Activated naive CD8-positive, alpha-beta T cell (primary cell): Measurements from ENCODE around the gene RHOB.
A peak's percentile ranks its signal among the peaks of the same experiment; 100 is the strongest.

Experiments used
- H3K27ac Mint-ChIP-seq: one replicate; pipeline ENCODE4 v1.8.0; 2021; ENCODE audit warnings: mixed read lengths
- H3K27me3 Mint-ChIP-seq: one replicate; pipeline ENCODE4 v1.8.0; 2021; ENCODE audit warnings: mixed read lengths
- H3K36me3 Mint-ChIP-seq: one replicate; pipeline ENCODE4 v1.8.0; 2021; ENCODE audit warnings: mixed read lengths
- H3K4me1 Mint-ChIP-seq: one replicate; pipeline ENCODE4 v1.8.0; 2021; ENCODE audit warnings: low read depth, mixed read lengths
- H3K4me3 Mint-ChIP-seq: one replicate; pipeline ENCODE4 v1.8.0; 2021; ENCODE audit warnings: mild to moderate bottlenecking, mixed read lengths
- H3K9me3 Mint-ChIP-seq: one replicate; pipeline ENCODE4 v1.8.0; 2021; ENCODE audit warnings: low read depth, mixed read lengths

Gene RHOB

DNA sequence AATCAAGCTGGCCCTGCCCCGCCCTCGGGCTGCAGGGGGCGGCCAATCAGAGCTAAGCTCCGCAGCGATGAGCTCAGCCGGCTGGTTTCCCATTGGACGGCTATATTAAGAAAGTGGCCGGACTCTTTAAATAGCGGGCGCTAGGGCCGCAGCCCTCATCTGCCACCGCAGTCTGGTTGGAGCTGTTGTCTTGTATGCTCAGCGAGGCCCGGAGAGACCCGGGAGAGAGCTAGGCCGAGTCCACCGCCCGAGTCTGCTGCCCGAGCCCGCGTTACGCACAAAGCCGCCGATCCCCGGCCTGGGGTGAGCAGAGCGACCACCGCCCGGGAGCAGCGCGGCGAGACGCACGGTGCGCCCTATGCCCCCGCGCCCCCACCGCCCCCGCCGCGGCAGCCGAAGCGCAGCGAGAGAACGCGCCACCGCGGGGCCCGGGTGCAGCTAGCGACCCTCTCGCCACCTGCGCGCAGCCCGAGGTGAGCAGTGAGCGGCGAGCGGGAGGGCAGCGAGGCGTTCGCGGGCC is at the start of gene RHOB:
Gene RHOB (plus strand): TSS at position 158 of the 520 bp plus-strand sequence. CDS start 392 bp downstream, outside the sequence.
- peaks cover 10% of the 10 kb centered on the region for H3K4me1 Mint-ChIP-seq
- no peak within 1 kb of the TSS for H3K27ac Mint-ChIP-seq
- peaks cover 2% of the 10 kb centered on the region for H3K36me3 Mint-ChIP-seq
- peaks cover 6% of the 10 kb centered on the region for H3K27me3 Mint-ChIP-seq
- no peaks in the 10 kb centered on the region for H3K9me3 Mint-ChIP-seq
- H3K4me3 Mint-ChIP-seq, result peak within 1 kb of the TSS; percentile 84

- no peaks in the 10 kb centered on the region for H3K36me3 Mint-ChIP-seq
- peaks cover 2% of the 10 kb centered on the region for H3K27me3 Mint-ChIP-seq
- no peaks in the 10 kb centered on the region for H3K9me3 Mint-ChIP-seq
- no peaks in the 10 kb centered on the region for H3K4me1 Mint-ChIP-seq
- H3K4me3 Mint-ChIP-seq, result no peak overlapping the region
- H3K27ac Mint-ChIP-seq, result no peak overlapping the region
Measured at GRCh38 chr2:20397811-20398447, 48.9 kb upstream of the RHOB start.

GRCh38 chr2:20398956-20399567 is 47.8 kb upstream of the RHOB start:
- H3K4me3 Mint-ChIP-seq, result no peak overlapping the region
- H3K9me3 Mint-ChIP-seq, result no peaks in the 10 kb centered on the region
- no peaks in the 10 kb centered on the region for H3K36me3 Mint-ChIP-seq
- H3K27ac Mint-ChIP-seq, result no peak overlapping the region
- peaks cover 2% of the 10 kb centered on the region for H3K27me3 Mint-ChIP-seq
- H3K4me1 Mint-ChIP-seq, result no peaks in the 10 kb centered on the region

DNA sequence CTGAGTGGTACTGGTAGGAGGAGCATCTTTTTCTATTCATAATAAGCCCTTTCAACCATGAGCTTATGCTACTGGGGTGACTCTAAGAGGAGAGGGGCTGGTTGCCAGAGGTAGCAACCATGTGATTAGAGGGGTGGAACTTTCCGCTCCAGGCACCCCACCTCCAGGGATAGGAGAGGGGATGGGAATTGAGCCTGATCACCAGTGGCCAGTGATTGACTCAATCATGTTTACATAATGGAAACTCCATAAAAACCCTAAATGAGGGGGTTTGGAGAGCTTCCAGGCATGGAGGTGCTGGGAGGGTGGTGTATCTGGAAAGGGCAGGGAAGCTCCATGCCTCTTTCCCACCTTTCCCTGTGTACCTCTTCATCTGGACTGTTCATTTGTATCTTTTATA is 46.6 kb upstream of the RHOB start:
- Mint-ChIP-seq H3K27ac (no peak overlapping the region), H3K27me3 (no peaks in the 10 kb centered on the region), H3K4me1 (no peaks in the 10 kb centered on the region), H3K36me3 (no peaks in the 10 kb centered on the region), H3K9me3 (no peaks in the 10 kb centered on the region), H3K4me3 (no peak overlapping the region)

DNA sequence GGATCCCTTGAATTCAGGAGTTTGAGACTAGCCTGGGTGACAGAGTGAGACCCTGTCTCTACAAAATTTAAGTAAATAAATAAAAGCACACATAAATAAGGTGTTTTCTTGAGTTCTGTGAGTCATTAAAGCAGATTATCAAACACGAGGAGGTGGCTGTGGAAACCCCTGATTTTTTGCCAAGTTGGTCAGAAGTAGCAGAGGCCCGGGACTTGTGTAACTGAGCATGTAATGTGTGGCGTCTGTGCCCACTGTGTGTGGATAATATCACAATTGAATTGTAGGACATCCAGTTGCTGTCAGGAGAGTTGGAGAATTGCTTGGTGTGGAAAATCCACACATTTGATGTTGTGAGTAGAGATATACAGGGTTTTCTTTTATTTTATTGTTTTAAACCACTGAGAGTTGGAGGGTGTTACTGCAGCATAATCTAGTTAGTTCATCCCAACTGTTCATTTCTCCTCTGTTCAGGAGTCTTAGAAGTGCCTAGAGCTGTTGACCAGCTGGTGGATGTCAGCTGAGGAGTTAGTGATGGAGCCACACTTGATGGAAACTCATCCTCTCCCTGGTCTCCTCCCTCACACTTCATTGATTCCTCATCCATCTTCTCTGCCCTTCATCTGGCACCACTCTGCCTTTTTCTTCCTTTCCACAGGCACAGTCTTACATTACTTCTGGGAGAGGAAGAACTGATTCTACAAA is 45.9 kb upstream of the RHOB start:
- Mint-ChIP-seq H3K27ac (no peak overlapping the region), H3K9me3 (no peaks in the 10 kb centered on the region), H3K4me3 (no peak overlapping the region), H3K27me3 (no peaks in the 10 kb centered on the region), H3K36me3 (no peaks in the 10 kb centered on the region), H3K4me1 (no peaks in the 10 kb centered on the region)

DNA sequence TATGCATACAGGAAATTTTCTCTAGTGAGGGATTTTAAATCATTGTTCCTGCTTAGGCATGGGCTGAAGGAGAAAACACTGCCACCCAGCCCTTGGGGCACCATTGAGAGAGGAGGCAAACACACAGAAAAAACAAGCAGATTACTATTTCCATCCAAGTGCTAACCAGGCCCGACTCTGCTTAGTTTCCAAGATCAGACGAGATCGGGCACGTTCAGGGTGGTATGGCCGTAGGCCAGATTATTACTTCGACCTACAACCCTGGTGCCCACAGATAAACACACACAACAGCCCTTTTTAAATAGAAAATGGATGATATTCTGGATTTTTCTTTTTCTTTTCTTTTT is 45.4 kb upstream of the RHOB start:
- Mint-ChIP-seq H3K4me3 (no peak overlapping the region), H3K4me1 (no peaks in the 10 kb centered on the region), H3K27ac (no peak overlapping the region), H3K27me3 (no peaks in the 10 kb centered on the region), H3K36me3 (no peaks in the 10 kb centered on the region), H3K9me3 (no peaks in the 10 kb centered on the region)

- Mint-ChIP-seq H3K27ac (no peak overlapping the region), H3K36me3 (peaks cover 5% of the 10 kb centered on the region), H3K4me3 (no peak overlapping the region), H3K9me3 (peaks cover 4% of the 10 kb centered on the region), H3K27me3 (no peaks in the 10 kb centered on the region), H3K4me1 (no peaks in the 10 kb centered on the region)
Measured at GRCh38 chr2:20403774-20404312, 43.0 kb upstream of the RHOB start.

- Mint-ChIP-seq H3K4me1 (no peaks in the 10 kb centered on the region), H3K4me3 (no peak overlapping the region), H3K9me3 (peaks cover 14% of the 10 kb centered on the region), H3K36me3 (peaks cover 13% of the 10 kb centered on the region), H3K27me3 (no peaks in the 10 kb centered on the region), H3K27ac (no peak overlapping the region)
Measured at GRCh38 chr2:20404950-20405349, 41.9 kb upstream of the RHOB start.

- Mint-ChIP-seq H3K4me1 (peaks cover 1% of the 10 kb centered on the region), H3K36me3 (peaks cover 13% of the 10 kb centered on the region), H3K9me3 (peaks cover 17% of the 10 kb centered on the region), H3K4me3 (no peak overlapping the region), H3K27me3 (peaks cover 1% of the 10 kb centered on the region), H3K27ac (no peak overlapping the region)
Measured at GRCh38 chr2:20409039-20409438, 37.8 kb upstream of the RHOB start.

DNA sequence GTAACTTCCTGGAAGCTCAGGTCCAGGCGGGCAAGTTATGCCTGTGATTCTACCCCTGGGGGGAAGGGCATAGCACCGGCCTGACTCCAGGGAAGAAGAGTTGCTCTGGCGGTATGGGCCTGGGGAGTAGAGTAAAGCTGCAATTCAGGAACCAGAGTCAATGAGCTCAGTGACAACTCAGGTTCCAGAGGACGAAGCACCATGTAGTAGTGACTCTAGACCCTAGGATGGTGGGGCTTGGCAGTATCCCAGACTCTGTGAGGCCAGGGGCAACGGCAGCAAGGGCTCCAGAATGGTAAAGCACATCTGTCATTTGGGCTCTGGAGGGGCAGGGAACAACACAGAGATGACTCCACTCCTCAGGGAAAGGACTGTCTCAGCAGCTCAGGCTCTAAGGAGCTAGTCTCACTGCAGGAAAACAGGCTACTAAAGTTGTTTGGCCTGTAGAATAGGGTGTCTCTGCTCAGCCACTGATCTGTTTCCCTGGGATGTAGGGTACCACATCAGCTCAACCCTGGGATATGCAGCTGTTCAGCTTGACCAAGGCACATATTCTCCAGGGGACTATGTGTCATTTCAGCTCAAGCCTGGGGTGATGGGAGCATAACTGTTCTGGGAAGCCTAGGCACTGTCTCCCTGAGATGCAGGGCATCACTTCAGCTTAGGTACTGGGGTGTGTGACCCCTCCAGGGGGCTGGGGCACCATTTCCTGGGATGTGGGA is 36.2 kb upstream of the RHOB start:
- Mint-ChIP-seq H3K9me3 (peaks cover 17% of the 10 kb centered on the region), H3K4me3 (no peak overlapping the region), H3K27ac (no peak overlapping the region), H3K27me3 (peaks cover 1% of the 10 kb centered on the region), H3K4me1 (peaks cover 1% of the 10 kb centered on the region), H3K36me3 (peaks cover 13% of the 10 kb centered on the region)

GRCh38 chr2:20411361-20411894 is 35.4 kb upstream of the RHOB start:
- no peak overlapping the region for H3K27ac Mint-ChIP-seq
- H3K9me3 Mint-ChIP-seq, result peaks cover 17% of the 10 kb centered on the region
- peaks cover 1% of the 10 kb centered on the region for H3K4me1 Mint-ChIP-seq
- peaks cover 3% of the 10 kb centered on the region for H3K27me3 Mint-ChIP-seq
- no peak overlapping the region for H3K4me3 Mint-ChIP-seq
- peaks cover 13% of the 10 kb centered on the region for H3K36me3 Mint-ChIP-seq

GRCh38 chr2:20414806-20415205 is 32.1 kb upstream of the RHOB start:
- Mint-ChIP-seq H3K27ac (no peak overlapping the region), H3K9me3 (peaks cover 4% of the 10 kb centered on the region), H3K36me3 (peaks cover 2% of the 10 kb centered on the region)

DNA sequence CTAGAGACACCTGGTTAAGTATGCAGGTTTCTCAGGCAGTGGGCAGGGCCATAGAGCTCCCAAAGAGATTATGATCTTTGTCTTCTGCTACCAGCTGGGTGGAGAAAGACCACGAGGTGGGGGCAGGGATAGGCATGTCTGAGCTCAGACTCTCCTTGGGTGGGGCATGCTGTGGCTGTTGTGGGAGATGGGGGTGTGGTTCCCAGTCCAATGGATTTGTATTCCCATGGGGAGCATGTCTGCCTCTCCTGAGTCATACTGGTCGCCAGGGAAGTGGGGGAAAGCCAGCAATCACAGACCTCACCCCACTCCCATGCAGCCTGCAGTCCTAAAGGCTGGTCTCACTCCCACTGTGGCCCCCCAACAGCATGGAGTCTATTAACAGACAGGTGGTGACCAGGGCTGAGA is 31.4 kb upstream of the RHOB start:
- H3K9me3 Mint-ChIP-seq, result no peaks in the 10 kb centered on the region
- H3K27me3 Mint-ChIP-seq, result peaks cover 7% of the 10 kb centered on the region
- H3K4me1 Mint-ChIP-seq, result peaks cover 1% of the 10 kb centered on the region
- H3K4me3 Mint-ChIP-seq, result no peak overlapping the region
- H3K36me3 Mint-ChIP-seq, result no peaks in the 10 kb centered on the region
- no peak overlapping the region for H3K27ac Mint-ChIP-seq

More at GRCh38 chr2:20414806-20415205, 32.1 kb upstream of the RHOB start:
- Mint-ChIP-seq H3K4me3 (no peak overlapping the region), H3K27me3 (peaks cover 7% of the 10 kb centered on the region), H3K4me1 (peaks cover 1% of the 10 kb centered on the region)

DNA sequence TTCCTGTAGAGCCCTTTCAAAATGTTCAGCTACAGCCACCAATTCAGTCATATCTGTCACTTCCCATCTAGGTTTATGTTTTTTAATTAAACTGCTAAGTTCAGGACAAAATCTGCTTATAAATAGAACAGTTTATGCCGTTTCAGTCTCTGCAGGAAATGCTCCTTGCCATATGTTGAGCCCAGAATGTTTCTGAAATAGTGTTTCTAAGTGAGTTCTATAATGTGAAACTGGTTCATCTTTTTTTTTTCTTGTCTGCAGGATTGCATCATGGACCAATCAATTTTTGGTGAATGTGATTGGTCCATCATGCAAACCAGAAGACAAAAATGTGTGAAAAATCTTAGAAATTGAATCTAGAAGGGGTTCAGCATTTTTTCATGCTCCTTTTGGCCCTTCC is 30.2 kb upstream of the RHOB start:
- Mint-ChIP-seq H3K36me3 (no peaks in the 10 kb centered on the region), H3K27me3 (peaks cover 7% of the 10 kb centered on the region), H3K4me1 (no peaks in the 10 kb centered on the region), H3K4me3 (no peak overlapping the region), H3K27ac (no peak overlapping the region), H3K9me3 (no peaks in the 10 kb centered on the region)
